Progenitor cell of endocrine pancreas (in vitro differentiated cells): ENCODE measurements around the gene FGF19. TPM values are rescaled to one million over a fixed set of nuclear protein-coding genes. Genes with fewer than 3 reads are reported as not detected.
A peak's percentile ranks its signal among the peaks of the same experiment; 100 is the strongest.

Experiments used
- DNase-seq: peaks from one replicate; pipeline ENCODE4 v3.0.0; 2021; ENCODE audit warnings: low spot score; ENCODE audit not compliant: unreplicated experiment
- H3K27ac Mint-ChIP-seq: 2 replicates; pipeline ENCODE4 v1.8.0; 2021; ENCODE audit warnings: mild to moderate bottlenecking, moderate library complexity, mixed read lengths
- H3K27me3 Mint-ChIP-seq: 2 replicates; pipeline ENCODE4 v1.8.0; 2021; ENCODE audit warnings: mixed read lengths
- H3K36me3 Mint-ChIP-seq: 2 replicates; pipeline ENCODE4 v1.8.0; 2022; ENCODE audit warnings: mixed read lengths; ENCODE audit not compliant: insufficient read depth
- H3K4me1 Mint-ChIP-seq: 2 replicates; pipeline ENCODE4 v1.8.0; 2021; ENCODE audit warnings: low read depth, mixed read lengths
- H3K4me3 Mint-ChIP-seq: 2 replicates; pipeline ENCODE4 v1.8.0; 2021; ENCODE audit warnings: low read depth, mild to moderate bottlenecking, moderate library complexity, mixed read lengths
- H3K9me3 Mint-ChIP-seq: 2 replicates; pipeline ENCODE4 v1.8.0; 2021; ENCODE audit warnings: low read depth, mixed read lengths
- CTCF ChIP-seq: fragments of 200-600 bp; sonication (generic); IDR thresholded peaks from one replicate; pipeline ENCODE4 v1.5.0; 2021; ENCODE audit warnings: antibody characterized with exemption, mild to moderate bottlenecking; ENCODE audit not compliant: unreplicated experiment
- total RNA-seq: library from RNA; stranded (reverse); gene quantifications from 2 replicates; pipeline ENCODE4 v1.2.1, GENCODE V29; 2021

The FGF19 gene
- total RNA-seq, 1 donor from 2014 or later, result not detected

GRCh38 chr11:69657456-69657910, 46.3 kb downstream of the FGF19 start:
- Mint-ChIP-seq H3K36me3 (peaks cover 10% of the 10 kb centered on the region), H3K27me3 (no peaks in the 10 kb centered on the region), H3K4me3 (no peak overlapping the region), H3K9me3 (no peaks in the 10 kb centered on the region), H3K4me1 (peaks cover 14% of the 10 kb centered on the region), H3K27ac (peak overlapping the region; percentile 71)
- DNase-seq, result no peak
- TF ChIP-seq CTCF, result no peak

- Mint-ChIP-seq H3K27ac (peak overlapping the region; percentile 26), H3K36me3 (peaks cover 14% of the 10 kb centered on the region), H3K4me1 (peaks cover 14% of the 10 kb centered on the region), H3K27me3 (no peaks in the 10 kb centered on the region), H3K9me3 (no peaks in the 10 kb centered on the region), H3K4me3 (no peak overlapping the region)
- no peak for TF ChIP-seq CTCF
- no peak for DNase-seq
Measured at GRCh38 chr11:69656536-69657455, 47.0 kb downstream of the FGF19 start.

- H3K9me3 Mint-ChIP-seq, result no peaks in the 10 kb centered on the region
- no peaks in the 10 kb centered on the region for H3K27me3 Mint-ChIP-seq
- H3K4me1 Mint-ChIP-seq, result peaks cover 14% of the 10 kb centered on the region
- H3K27ac Mint-ChIP-seq, result peak overlapping the region; percentile 26
- peaks cover 17% of the 10 kb centered on the region for H3K36me3 Mint-ChIP-seq
- TF ChIP-seq CTCF, result no peak
- DNase-seq, result no peak
- H3K4me3 Mint-ChIP-seq, result no peak overlapping the region
Measured at GRCh38 chr11:69655479-69656428, 48.1 kb downstream of the FGF19 start.

GRCh38 chr11:69654660-69655478, 49.0 kb downstream of the FGF19 start:
- no peak for DNase-seq
- Mint-ChIP-seq H3K27ac (peak overlapping the region; percentile 80), H3K4me1 (peaks cover 14% of the 10 kb centered on the region), H3K9me3 (no peaks in the 10 kb centered on the region), H3K4me3 (no peak overlapping the region), H3K27me3 (no peaks in the 10 kb centered on the region), H3K36me3 (peaks cover 17% of the 10 kb centered on the region)
- no peak for TF ChIP-seq CTCF
